DMS153 treated with DMSO at 0.1 percent for 48 hours (cell line): ENCODE results near the gene PITHD1.
"Not testable (repeated sequence)": the region's sequence is repeated elsewhere in the genome, so short reads cannot be mapped to it uniquely, and the experiment has no call there.

Experiments
- DNase-seq: peaks from one replicate; lab custom pipeline; 2025; ENCODE audit not compliant: unreplicated experiment; lab: John Stamatoyannopoulos, UW

Gene PITHD1

GRCh38 chr1:23823767-23824166 lies 45.5 kb downstream of the PITHD1 start:
- no peak for DNase-seq

GRCh38 chr1:23824711-23825075 lies 46.5 kb downstream of the PITHD1 start:
- DNase-seq: no peak

DNA sequence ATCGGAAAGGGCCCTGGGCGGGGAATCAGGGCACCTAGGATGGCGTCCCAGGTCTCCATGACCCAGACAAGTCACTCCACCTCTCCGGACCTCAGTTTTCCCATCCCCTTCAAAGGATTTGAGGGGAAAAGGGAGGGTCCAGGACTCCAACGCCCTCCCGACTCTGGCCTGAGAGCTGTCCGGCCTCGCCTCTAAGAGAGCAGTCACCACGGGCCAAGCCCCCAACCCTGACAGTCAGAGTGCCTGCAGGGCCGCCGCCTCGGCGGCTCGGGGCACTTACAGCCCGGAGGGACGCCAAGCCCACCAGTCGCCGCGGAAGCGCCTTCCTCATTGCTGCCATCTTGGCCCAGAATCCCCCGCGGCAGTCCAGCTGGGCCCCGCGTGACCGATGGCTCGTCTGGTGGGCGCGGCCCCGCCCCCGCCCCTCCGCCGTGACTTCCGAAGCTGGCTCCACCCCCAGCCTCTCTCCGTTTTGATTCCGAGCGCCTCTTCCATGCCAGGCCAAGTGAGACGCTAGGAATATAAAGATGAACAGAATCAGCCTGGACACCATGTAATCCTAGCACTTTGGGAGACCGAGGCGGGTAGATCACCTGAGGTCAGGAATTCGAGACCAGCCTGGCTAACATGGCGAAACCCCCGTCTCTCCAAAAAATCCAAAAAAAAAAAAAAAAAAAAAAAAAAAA lies 47.0 kb downstream of the PITHD1 start, which contains the start of gene HMGCL:
HMGCL (minus strand) TSS at position 354 of the 686 bp plus-strand sequence; CDS start at position 340, 14 bp downstream.
- peak; percentile 71 for DNase-seq

- DNase-seq: no peak
Measured at GRCh38 chr1:23825762-23826522, 47.7 kb downstream of the PITHD1 start.

GRCh38 chr1:23826590-23826989 lies 48.4 kb downstream of the PITHD1 start:
- not testable (repeated sequence) for DNase-seq

DNA sequence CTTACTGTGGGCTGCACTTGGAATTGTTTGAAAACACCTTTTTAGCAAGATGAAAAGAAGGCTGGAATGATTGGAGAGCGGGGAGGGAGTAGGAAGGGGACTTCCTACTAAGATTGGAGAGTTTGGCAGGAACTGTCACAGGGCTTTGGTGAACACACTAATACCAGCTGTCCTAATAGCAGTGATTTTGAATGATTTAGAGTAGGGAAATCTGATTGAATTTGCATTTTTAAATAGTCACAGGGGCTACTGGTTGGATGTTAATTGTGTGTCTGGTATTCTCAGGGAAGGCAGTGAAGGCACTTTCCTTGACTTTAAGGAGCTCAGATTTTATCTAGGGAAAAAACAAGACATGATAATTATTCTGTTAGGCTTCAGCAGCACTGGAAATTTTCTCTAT lies 49.5 kb downstream of the PITHD1 start:
- no peak for DNase-seq

DNA sequence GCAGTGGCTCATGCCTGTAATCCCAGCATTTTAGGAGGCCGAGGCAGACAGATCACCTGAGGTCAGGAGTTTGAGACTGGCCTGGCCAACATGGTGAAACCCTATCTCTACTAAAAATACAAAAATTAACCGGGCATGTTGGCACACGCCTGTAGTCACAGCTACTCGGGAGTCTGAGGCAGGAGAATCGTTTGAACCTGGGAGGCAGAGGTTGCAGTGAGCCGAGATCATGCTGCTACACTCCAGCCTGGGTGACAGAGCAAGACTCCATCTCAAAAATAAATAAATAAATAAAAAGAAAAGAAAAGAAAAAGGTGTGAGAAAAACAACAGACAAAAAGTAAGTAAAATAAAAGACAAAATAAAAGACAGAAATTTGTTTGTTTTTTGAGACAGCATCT lies 55.9 kb downstream of the PITHD1 start:
- DNase-seq: not testable (repeated sequence)

DNA sequence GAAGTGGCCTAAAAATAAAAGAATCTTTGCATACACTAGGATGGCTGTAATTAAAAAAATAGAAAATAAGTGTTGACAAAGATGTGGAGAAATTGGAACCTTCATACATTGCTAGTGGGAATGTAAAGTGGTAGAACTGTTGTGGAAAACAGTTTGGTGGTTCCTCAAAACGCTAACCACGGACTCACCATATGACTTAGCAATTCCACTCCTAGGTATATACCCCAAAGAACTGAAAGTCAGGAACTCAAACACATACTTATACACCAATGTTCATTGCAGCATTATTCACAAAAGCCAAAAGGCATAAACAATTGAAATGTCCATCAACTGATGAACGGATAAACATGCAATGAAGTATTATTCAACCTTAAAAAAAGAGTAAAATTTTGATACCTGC lies 57.8 kb downstream of the PITHD1 start:
- no peak for DNase-seq
